GM19372 (cell line): Measurements from ENCODE around the gene KLF9.

Experiments
- ATAC-seq: cut with Tn5 transposase; IDR thresholded peaks from one replicate; pipeline ENCODE4 v1.9.1; 2021; ENCODE audit warnings: mild to moderate bottlenecking, low read depth, moderate library complexity; ENCODE audit not compliant: unreplicated experiment

KLF9 gene

GRCh38 chr9:70367305-70367930 is 47.0 kb downstream of the KLF9 start:
- no peak for ATAC-seq

GRCh38 chr9:70363760-70364159 is 50.7 kb downstream of the KLF9 start:
- ATAC-seq, result no peak

- no peak for ATAC-seq
These were observed 51.5 kb downstream of the KLF9 start for GRCh38 chr9:70362952-70363351.

GRCh38 chr9:70355801-70356200 is 58.7 kb downstream of the KLF9 start:
- ATAC-seq, result no peak

- ATAC-seq, result no peak
These were observed 61.7 kb downstream of the KLF9 start for GRCh38 chr9:70352802-70353201.

GRCh38 chr9:70352356-70352755 is 62.1 kb downstream of the KLF9 start:
- ATAC-seq, result no peak

- no peak for ATAC-seq
These were observed 67.4 kb downstream of the KLF9 start for GRCh38 chr9:70347046-70347445.

GRCh38 chr9:70340572-70340971 is 73.9 kb downstream of the KLF9 start:
- ATAC-seq, result no peak
